ENCODE data around the gene SPECC1L.

DNA sequence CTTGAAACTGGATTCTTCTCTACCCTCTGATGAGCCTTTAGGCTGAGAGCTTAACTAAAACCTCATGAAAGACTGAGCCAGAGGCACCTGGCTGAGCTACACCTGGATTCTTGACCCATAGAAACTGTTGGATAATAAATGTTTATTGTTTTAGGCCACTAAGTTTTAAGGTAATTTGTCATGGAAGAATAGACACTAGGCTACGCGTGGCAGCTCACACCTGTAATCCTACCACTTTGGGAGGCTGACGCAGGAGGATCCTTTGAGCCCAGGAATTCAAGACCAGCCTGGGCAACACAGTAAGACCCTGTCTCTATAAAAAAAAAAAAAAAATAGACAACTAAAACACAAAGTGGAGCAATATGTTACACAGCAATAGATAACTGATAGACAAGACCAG lies 195.3 kb downstream of the SPECC1L start:
- no peak for TF ChIP-seq GATA1 (IDR thresholded peaks at IDR 0.05; ENCODE audit: low read depth, low read length)
- TF ChIP-seq POLR2A (IDR thresholded peaks at IDR 0.05; ENCODE audit: low read length), result no peak
